ENCODE data around the gene GOLT1A.

The GOLT1A gene

GRCh38 chr1:204153667-204154066 is 60.1 kb downstream of the GOLT1A start:
- no peak for DNase-seq

DNA sequence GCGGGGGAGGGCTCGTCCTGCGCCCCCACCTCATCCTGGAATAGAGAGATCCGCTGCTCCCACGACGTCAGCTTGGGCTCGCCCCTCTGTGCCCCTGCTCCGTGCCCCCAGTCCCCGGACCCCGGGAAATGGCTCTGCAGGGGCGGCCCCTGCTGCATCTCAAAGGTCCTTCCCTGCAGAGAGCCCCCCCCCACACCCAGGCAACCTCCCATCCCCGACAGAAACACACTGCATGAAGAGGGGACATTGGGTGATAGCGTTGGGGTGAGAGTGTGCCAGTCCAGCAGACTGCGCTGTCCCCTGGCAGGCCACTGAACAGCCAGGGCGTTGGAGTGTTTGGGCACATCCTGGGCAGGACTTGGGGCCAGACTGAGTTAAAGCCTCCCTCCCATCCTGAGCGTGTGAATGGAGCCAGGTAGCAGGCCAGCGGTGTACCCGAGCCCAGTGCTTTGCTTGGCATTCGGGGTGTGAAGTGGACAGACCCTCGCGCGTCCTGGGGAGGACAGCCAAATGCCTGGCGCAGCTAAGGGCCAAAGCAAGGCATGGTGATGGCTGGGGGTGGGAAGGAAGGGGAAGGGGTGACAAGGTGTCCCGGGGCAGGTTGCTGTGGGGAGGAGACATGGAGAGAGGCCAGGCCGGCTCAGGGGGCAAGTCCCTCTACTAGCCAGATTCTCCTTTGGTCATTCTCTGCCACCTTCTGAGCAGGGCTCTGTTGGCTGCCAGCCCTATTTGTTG is 61.3 kb downstream of the GOLT1A start:
- DNase-seq: no peak

DNA sequence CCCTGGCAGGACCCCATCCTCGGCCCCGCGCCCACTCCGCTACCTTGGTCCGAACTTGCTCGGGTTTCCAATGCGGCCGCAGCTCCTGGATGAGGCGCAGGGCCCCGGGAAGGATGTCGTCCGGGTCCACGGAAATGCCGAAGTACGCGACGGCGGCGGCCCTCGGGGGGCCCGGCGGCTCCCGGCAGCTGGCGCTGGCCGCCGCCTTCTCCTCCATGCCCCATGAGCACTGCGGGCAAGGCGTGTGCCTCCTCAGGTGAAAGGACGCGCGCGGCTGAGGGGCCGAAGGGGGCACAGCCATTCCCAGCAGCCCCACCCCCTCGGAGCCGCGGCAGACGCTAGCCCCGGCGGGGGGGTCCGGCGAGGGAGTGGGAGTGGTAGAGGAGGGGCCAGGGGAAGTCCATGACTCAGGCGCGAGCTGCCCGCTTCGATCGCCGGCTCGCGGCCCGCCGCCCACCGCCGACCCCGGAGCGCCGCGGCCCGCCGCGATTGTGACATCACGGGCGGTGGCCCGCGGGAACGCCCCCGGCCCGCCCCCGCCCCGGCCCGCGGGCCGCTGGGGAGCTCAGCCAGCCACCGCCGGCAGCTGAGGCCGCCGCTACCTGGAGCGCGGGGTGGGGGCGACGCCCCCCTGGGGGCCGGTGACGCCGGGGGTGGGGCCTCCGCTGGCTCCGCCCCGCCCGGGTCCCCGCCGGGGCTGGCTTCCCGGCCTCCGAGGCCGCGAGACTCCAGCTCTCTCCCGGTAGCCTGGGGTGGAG is 62.1 kb downstream of the GOLT1A start, which contains the start of gene ETNK2:
ETNK2 (minus strand) TSS at position 493 of the 758 bp plus-strand sequence; CDS start at position 301, 192 bp downstream.
- DNase-seq: peak in 1 of 2 donors; percentile 11

DNA sequence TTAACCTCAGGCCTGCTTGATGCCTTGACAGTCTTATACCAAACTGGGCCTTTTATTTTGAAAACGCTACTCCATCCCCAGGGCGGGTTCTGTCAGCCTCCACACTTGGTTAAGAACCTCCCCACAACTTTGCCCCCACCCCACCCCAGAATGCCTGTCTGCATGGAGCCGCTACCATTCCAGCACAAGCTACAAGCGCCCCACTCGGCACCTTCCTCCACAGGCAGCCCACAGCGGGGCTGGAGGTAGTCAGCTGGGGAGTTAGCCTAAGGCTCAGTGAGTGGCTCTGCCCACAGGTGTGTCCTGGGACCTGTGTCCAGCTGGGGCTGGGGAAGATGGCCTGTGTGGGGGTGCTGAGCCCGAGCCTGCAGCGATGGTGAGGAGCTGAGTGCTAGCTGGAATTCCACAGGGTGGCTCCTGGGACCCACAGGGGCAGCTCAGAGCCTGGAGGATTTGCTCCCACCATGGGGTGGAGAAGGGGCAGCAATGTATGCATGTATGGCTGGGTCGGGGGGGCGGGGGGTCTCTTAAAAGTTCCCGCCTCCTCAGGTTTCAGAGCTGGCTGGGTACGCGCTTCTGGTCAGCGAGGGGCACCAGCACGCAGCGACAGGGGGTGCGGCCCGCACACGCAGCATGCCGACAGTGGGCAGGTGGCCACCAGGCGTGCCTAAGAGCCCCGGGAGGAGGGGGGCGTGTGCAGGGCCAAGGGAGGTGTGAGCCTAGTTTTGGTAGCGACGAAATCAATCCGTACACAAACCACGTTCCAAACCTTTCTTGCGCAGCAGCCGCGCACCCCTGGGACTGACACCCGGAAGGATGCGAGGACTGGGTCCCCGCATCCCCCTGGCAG is 62.9 kb downstream of the GOLT1A start:
- DNase-seq: no peak

DNA sequence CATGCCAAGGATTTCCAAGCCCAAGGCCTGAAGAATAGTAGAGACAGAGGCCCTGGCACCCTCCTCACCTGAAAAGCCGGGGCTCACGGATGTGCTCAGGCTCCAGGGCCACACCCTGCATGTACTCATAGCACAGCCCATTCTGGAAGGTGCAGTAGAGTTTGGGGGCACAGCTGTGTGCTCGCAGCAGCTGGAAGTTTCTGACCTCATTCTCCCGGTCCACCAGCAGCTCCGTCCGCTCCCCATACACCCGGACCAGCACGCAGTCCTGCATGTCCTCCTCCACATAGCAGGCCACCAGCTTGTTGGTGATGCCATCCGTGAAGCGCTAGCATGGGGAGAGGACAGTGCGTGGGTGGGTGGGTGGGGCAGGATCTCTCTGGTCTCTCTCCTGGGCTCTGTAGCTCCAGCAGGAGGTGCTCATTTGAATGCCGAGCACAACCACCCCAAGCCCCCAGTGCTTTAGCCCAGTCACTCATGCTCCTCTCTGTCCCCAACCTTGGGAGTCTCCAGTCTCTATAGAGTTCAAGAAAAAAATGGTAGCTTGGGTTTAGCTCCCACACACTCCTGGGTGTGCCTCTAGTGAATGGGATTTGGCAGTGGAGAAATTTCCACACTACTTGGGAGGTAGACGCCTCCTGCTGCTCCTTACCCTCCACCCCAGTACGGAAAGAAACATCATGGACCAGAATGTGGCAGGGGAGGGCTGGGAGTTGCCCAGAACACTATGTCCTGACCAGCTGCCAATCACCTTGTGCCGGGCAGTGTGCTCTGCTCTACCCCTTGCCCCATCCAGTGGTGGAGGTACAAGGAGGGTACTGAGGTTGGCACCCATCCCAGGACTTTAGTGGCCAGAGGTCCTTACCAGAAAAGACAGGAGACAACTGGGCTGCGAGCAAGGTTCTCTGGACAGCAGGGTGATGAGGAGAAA is 63.9 kb downstream of the GOLT1A start:
- DNase-seq: no peak

DNA sequence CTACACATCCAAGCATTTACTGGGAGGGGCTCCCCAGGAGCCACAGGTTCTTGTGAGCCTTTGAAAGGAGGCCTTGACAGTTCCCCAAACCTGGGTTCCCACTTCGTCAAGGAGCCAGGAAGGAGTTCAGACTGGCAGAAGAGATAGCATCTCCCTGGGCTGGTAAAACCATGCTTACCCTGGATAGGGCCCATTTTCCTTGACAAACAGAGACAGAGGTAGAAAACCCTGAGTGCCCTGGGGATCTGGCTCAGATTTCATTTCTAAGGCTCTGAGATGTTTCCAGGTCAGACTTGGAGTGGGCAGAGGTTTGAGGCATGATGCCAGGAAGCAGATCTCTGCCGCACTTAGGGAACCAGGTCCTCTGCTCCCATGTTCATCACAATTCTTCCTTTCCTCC is 64.7 kb downstream of the GOLT1A start:
- no peak for DNase-seq
